Urinary bladder (tissue), 4 donors: ENCODE data around the gene KRT3. TPM values are rescaled to one million over a fixed set of nuclear protein-coding genes. Genes with fewer than 3 reads are reported as not detected.

Experiments used
- DNase-seq: peaks from one replicate; pipeline ENCODE4 v3.0.0-alpha.2; 2015; ENCODE audit errors: extremely low spot score
- H3K27ac ChIP-seq: one replicate; pipeline ENCODE4 v1.5.1; 2013; ENCODE audit warnings: low read depth, mild to moderate bottlenecking, moderate library complexity
- H3K36me3 ChIP-seq: one replicate; pipeline ENCODE4 v1.6.1; 2013; ENCODE audit warnings: mild to moderate bottlenecking, moderate library complexity; ENCODE audit not compliant: insufficient read depth
- H3K4me1 ChIP-seq: one replicate; pipeline ENCODE4 v1.6.1; 2013; ENCODE audit warnings: mild to moderate bottlenecking, moderate library complexity; ENCODE audit not compliant: insufficient read depth
- H3K4me3 ChIP-seq: one replicate; pipeline ENCODE4 v1.5.1; 2013; ENCODE audit warnings: low read depth, low read length
- WGBS: extraction: QIAGEN DNeasy Blood & Tissue Kit; methylation state at CpG from one replicate; pipeline ENCODE4 v1.1.7; 2013; 5-methylcytosine and 5-hydroxymethylcytosine counted together
- polyA plus RNA-seq: library from polyadenylated mRNA; stranded (reverse); fragments of 200-250 nt; gene quantifications from one replicate; pipeline ENCODE4 v1.2.3, GENCODE V29; 2013
- total RNA-seq: library from RNA; depleted of rRNA; stranded (reverse); fragments of >200 nt; gene quantifications from one replicate; pipeline ENCODE4 v1.2.3, GENCODE V29; 2014
- donor health status: healthy with polysubstance abuse.
- donor health status: healthy.

KRT3 gene
- total and polyA plus RNA-seq, 2 donors: not detected

DNA sequence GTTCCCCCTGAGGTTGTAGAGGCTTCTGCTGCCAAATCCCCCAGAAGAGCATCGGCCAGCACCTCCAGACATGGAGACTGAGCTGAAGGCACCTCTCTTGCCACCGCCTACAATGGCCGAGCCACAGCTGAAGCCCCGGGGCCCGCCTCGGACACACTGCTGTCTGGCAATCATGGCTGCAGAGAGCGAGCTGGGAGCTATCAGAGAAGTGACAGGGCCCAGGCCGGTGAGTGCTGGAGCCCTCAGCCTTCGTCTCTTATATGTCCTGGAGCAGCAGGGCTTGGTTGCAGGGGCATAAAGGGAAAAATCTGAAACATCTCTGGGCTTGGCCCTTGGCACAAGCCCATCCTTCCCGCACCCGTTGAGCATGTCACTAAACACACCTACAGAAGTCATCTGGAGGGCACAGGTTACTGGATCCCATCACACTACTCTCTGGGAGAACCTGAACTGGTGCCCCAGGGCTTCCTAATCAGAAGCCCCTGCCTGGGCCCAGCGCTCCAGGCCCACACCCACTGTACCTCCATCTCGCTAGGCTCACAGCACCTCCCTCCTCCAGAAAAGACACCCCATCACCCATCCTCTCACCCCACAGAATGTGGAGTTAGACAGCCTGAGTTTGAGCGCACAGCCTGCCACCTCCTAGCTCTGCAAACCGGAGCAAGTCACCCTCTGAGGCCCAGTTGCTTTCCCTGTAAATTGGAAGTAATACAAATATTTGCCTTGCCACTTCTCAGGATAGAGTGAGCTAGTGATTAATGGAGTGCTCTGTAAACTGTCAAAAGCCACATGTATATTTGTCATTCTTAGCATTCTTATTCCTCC, 18.2 kb upstream of the KRT3 start, which contains the start of gene KRT4:
KRT4 (minus strand) TSS at position 232 of the 825 bp plus-strand sequence; CDS start at position 174, 58 bp downstream.
- H3K4me1 ChIP-seq: no peaks in the 10 kb centered on the region
- H3K4me3 ChIP-seq: no peak within 1 kb of the TSS
- H3K36me3 ChIP-seq: no peaks in the 10 kb centered on the region
- H3K27ac ChIP-seq: no peak within 1 kb of the TSS
- 77% methylated on average over 15 of the region's 15 CpGs for WGBS
- peak; percentile 26 for DNase-seq

- 94% methylated on average over 10 of the region's 10 CpGs for WGBS
These were observed 17.4 kb upstream of the KRT3 start for GRCh38 chr12:52813203-52813819.

DNA sequence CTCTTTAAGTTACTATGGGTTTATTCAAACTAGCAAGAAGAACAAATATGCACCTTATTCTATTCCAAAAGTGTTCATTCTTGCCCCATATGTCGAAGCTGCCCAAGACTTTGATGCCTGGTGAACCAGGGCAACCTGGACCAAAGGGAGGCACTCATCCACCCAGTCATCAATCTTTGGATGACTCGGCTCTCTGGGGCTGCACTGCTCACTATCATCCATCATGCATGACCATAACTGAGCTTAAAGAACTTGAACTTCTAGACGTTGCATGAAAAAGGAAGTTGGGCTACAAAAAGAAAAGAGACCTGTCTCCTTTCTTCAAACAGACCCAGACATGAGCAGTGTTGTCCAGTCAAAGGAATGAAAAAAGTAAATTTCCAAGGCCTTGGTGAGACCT, 16.8 kb upstream of the KRT3 start:
- WGBS: 68% methylated on average over 3 of the region's 3 CpGs
- no peak overlapping the region for H3K27ac ChIP-seq
- no peak for DNase-seq
- H3K4me1 ChIP-seq: no peaks in the 10 kb centered on the region
- H3K4me3 ChIP-seq: no peak overlapping the region
- H3K36me3 ChIP-seq: no peaks in the 10 kb centered on the region

More at GRCh38 chr12:52813203-52813819, 17.4 kb upstream of the KRT3 start:
- H3K4me3 ChIP-seq: no peak overlapping the region
- H3K4me1 ChIP-seq: no peaks in the 10 kb centered on the region
- H3K36me3 ChIP-seq: no peaks in the 10 kb centered on the region
- no peak for DNase-seq
- no peak overlapping the region for H3K27ac ChIP-seq

DNA sequence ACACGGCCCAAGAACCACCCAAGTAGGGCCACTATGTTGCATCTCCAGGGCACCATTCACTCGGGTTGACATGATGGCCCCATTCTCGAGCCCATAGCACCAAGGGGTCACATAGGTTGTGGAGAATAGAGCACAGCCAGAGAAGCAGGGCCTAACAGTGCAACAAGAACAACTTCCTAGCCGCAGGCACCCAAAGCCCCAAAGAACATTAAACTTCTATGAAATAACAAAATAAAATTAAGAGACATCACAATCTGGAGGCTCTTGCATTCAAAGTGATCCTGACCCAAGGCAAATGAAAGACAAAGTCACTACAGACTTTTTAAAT, 16.1 kb upstream of the KRT3 start:
- H3K27ac ChIP-seq: no peak overlapping the region
- WGBS: 93% methylated on average over 4 of the region's 4 CpGs
- no peaks in the 10 kb centered on the region for H3K4me1 ChIP-seq
- no peak for DNase-seq
- H3K36me3 ChIP-seq: no peaks in the 10 kb centered on the region
- no peak overlapping the region for H3K4me3 ChIP-seq

GRCh38 chr12:52811191-52812072, 15.5 kb upstream of the KRT3 start:
- Histone ChIP-seq H3K4me1 (no peaks in the 10 kb centered on the region), H3K4me3 (no peak overlapping the region), H3K27ac (no peak overlapping the region), H3K36me3 (no peaks in the 10 kb centered on the region)
- DNase-seq: no peak
- 92% methylated on average over 9 of the region's 9 CpGs for WGBS

DNA sequence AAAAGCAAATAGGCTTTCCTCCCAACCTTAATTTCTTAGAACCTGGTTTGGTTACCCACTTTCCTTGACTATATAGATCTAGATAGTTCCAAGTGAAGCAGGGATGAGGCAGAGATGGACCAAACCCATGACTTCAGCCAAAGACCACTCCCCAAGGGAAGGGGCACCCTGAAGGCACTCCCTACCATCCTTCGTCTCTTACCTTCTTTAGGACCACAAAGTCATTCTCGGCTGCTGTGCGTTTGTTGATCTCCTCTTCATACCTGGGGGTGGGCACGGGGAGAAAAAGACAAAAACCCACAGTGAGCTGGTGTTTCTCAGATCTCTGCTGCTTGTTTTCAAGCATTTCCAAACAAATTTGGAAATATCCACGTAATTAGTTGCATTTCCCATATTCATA, 14.6 kb upstream of the KRT3 start:
- no peak overlapping the region for H3K27ac ChIP-seq
- no peak overlapping the region for H3K4me3 ChIP-seq
- no peak for DNase-seq
- WGBS: 93% methylated on average over 5 of the region's 5 CpGs
- no peaks in the 10 kb centered on the region for H3K4me1 ChIP-seq
- H3K36me3 ChIP-seq: no peaks in the 10 kb centered on the region

DNA sequence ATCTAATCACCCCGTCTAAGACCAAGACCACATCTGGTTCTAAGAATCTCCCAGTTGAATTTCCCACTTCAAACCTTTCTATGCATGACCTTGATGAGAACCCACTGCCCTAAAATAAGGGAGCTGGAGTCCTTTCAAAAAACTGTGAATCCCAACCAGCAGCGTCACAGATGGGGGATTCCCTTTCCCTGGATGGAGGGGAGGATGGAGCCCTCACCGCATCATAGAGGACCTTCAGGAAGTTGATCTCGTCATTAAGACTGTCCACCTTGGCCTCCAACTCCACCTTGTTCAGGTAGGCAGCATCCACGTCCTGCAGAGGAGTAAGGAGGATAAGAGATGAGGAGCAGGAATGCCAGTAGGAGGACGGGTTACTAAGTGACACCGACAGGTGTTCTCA, 13.2 kb upstream of the KRT3 start:
- WGBS: 87% methylated on average over 7 of the region's 7 CpGs
- no peaks in the 10 kb centered on the region for H3K4me1 ChIP-seq
- H3K27ac ChIP-seq: no peak overlapping the region
- no peak overlapping the region for H3K4me3 ChIP-seq
- H3K36me3 ChIP-seq: no peaks in the 10 kb centered on the region
- DNase-seq: no peak

DNA sequence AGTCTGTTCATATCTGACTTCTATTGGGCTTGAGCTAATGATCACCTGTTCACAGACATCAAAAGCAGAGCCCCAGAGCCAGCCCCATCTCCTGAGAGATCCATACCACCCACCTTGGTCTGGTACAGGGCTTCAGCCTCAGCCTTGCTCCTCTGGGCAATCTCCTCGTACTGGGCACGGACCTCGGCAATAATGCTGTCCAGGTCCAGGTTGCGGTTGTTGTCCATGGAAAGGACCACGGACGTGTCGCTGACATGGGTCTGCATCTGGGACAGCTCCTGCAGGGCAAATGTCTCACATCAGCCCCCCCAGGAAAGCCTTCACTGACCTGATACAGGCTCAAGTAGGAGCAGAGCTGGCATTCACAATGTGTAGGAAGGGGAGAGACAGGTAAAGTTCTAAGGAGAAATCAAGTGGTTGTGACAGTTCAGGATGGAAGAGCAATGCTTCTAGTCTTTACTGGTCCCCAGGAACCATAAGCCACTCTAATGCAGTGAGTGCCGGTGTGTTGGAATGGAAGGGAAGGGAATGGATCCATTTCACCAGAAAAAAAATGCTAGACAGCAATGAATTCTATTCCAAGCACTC, 12.8 kb upstream of the KRT3 start:
- no peaks in the 10 kb centered on the region for H3K4me1 ChIP-seq
- DNase-seq: no peak
- 94% methylated on average over 8 of the region's 8 CpGs for WGBS
- H3K27ac ChIP-seq: no peak overlapping the region
- no peaks in the 10 kb centered on the region for H3K36me3 ChIP-seq
- H3K4me3 ChIP-seq: no peak overlapping the region

DNA sequence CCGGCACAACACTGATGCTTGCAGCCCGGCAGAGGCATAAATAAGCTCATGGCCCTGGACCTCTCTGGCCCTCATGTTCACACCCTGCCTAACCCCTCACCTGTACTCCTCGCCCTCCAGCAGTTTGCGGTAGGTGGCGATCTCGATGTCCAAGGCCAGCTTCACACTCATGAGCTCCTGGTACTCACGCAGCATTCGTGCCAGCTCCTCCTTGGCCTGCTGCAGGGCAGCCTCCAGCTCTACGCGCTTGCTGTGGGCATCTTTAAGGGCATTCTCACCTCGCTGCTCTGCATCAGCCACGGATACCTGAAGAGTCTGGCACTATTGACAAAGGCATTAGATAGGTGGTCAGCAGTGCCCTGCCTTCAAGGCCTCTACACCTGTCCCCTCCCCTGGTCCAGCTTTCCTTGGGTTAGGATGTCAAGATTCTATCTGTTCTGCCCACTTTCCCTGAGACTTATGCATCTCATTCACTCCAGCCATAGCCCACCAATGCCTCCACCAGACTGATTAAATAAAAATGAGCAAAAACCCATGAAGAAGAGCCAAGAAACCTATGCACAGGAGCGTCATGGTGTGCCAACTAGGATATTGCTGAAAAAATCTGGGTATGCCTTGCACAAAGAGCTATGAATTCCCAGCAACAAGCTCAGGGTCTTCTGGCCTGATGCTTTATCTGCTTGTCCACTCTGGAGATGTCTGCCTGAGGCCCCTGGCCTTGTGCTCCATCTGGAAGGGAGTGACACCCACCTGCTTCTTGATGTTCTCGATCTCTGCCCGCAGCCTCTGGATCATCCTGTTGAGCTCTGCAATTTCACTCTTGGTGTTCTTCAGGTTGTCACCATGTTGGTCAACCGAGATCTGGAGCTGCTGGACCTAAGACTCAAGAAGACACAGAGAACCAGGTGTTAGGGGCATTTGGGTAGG, 11.9 kb upstream of the KRT3 start:
- no peak for DNase-seq
- 92% methylated on average over 16 of the region's 16 CpGs for WGBS
- Histone ChIP-seq H3K4me1 (no peaks in the 10 kb centered on the region), H3K36me3 (no peaks in the 10 kb centered on the region), H3K4me3 (no peak overlapping the region), H3K27ac (no peak overlapping the region)

DNA sequence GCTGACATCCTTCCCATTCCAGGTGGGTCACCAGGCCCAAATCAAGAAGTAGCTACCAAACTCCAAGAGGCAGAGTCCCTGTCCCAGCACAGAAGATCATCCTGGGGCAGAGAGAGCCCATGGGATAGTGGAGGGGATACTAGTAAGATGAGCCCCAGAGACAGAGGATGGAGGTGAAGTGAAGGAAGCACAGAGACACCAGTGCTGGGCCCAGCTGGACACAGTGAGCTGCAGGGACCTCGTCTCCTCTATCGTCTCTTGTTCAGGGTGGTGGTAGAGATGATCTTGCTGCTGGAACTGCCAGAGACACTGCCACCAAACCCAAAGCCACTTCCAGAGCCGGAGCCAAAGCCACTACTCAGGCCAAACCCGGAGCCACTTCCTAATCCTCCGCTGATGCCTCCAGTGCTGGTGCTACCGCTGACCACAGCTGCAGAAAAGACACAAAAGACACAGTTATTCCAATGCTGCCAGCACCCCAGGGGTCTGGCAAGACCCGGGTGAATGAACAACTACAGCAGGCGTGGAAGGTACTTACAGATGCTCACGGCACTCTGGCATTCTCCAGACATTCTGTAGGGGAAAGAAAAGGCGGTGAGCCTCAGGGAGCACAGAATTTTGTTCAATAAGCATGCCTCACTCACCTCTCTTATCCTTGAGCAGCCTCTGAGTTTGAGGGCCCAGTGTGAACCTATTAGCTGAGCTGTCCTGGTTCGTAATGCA, 11.1 kb upstream of the KRT3 start:
- no peaks in the 10 kb centered on the region for H3K36me3 ChIP-seq
- DNase-seq: no peak
- WGBS: 90% methylated on average over 11 of the region's 11 CpGs
- no peak overlapping the region for H3K27ac ChIP-seq
- no peaks in the 10 kb centered on the region for H3K4me1 ChIP-seq
- no peak overlapping the region for H3K4me3 ChIP-seq

GRCh38 chr12:52806169-52806811, 10.4 kb upstream of the KRT3 start:
- Histone ChIP-seq H3K27ac (no peak overlapping the region), H3K36me3 (no peaks in the 10 kb centered on the region), H3K4me1 (no peaks in the 10 kb centered on the region), H3K4me3 (no peak overlapping the region)
- no peak for DNase-seq
- 97% methylated on average over 3 of the region's 3 CpGs for WGBS

DNA sequence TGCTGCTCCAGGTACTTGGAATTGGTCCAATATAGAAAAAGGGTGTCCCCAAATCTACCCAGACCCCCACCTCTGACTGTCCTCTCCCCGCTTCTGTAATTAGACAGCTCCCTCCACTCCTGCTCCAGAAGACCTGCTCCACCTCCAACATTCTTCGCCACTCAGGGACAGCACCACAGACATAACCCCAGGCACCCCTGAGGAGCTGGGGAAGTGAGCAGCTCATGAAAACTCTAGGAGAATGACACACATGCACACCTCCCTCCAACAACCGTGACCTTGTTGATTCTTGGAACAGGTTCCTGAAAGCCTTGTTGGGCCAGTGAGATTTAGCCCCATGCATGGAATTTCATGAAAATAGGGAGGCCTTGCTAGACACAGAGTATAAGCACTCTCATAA, 9.8 kb upstream of the KRT3 start:
- 90% methylated on average over 3 of the region's 3 CpGs for WGBS
- DNase-seq: no peak
- H3K4me3 ChIP-seq: no peak overlapping the region
- H3K27ac ChIP-seq: no peak overlapping the region
- no peaks in the 10 kb centered on the region for H3K36me3 ChIP-seq
- no peaks in the 10 kb centered on the region for H3K4me1 ChIP-seq
